Stimulated activated CD8-positive, alpha-beta memory T cell treated with anti-CD3 and anti-CD28 coated beads, Interleukin-7, amount 100 ng/mL, for 1 hour (primary cell): ENCODE measurements around the gene ZBTB44.
"Not testable (repeated sequence)": the region's sequence is repeated elsewhere in the genome, so short reads cannot be mapped to it uniquely, and the experiment has no call there.

Source experiments
- DNase-seq, 2 donors: peaks; one replicate each; pipeline ENCODE4 v3.0.0-alpha.2; 2020; ENCODE audit warnings: low read depth in 2 of 2

The ZBTB44 gene, protein sequence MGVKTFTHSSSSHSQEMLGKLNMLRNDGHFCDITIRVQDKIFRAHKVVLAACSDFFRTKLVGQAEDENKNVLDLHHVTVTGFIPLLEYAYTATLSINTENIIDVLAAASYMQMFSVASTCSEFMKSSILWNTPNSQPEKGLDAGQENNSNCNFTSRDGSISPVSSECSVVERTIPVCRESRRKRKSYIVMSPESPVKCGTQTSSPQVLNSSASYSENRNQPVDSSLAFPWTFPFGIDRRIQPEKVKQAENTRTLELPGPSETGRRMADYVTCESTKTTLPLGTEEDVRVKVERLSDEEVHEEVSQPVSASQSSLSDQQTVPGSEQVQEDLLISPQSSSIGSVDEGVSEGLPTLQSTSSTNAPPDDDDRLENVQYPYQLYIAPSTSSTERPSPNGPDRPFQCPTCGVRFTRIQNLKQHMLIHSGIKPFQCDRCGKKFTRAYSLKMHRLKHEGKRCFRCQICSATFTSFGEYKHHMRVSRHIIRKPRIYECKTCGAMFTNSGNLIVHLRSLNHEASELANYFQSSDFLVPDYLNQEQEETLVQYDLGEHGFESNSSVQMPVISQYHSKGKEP

DNA sequence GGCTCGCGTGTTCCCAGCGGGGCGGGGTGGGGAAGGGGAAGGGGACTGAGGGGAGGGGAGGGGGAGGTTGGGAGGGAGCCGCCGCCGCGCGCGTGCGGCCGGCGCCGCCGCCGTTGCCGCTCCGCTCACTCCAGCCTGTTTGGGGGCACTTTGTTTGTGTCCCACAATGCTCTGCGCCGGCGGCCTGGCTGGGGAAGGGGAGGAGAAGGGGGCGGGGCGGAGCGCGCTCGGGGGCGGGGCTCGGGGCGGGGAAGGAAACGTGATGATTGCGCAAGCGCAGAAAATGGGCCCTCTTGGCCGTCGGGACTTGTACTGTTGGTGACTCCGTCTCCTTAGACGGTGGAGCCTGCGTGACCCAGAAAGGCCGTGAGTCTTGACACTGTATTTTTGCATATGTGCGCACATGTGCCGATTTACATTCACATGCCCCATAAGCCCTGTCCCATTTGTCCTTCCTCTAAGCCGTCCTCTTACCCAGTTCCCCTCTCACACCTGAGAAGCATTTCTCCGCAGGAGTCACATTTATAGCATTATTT, at the start of gene ZBTB44:
Gene ZBTB44, minus strand, starts transcription at position 168 of the 536 bp plus-strand sequence. CDS start 53,044 bp downstream, outside the sequence.
- peak; percentile 81 to 82 for DNase-seq

DNA sequence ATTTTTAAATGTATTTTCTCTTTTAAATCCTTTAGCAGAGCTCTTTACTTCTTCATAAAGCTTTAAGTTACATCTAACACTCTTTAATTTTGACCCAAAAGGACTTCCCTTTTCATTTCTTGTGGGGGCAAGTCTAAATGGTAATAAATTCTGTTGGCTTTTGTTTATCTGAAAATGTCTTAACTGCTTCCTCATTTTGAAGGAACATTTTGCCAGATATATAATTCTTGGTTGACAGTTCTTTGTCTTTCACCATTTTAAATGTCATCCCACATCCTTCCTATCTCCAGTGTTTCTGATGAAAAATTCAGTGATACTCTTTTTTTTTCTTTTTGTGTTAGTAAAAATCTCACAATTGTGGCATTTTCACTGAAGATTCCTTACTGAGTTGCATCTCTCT, 44.7 kb upstream of the ZBTB44 start:
- DNase-seq: no peak

DNA sequence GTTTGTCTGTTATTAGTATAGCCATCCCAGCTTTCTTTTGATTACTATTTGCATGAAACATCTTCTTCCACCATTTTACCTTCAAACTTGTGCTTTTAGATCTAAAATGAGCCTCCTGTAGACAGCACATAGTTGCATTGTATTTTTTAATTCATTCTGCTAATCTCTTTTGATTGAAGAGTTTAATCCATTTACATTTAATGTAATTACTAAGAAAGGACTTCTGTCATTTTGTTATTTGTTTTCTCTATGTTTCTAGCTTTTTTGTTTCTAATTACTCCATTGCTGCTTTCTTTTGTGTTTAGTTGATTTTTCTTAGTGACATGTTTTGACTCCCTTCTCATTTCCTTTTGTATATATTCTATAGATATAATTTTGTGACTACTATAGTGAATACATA, 43.7 kb upstream of the ZBTB44 start:
- no peak for DNase-seq

DNA sequence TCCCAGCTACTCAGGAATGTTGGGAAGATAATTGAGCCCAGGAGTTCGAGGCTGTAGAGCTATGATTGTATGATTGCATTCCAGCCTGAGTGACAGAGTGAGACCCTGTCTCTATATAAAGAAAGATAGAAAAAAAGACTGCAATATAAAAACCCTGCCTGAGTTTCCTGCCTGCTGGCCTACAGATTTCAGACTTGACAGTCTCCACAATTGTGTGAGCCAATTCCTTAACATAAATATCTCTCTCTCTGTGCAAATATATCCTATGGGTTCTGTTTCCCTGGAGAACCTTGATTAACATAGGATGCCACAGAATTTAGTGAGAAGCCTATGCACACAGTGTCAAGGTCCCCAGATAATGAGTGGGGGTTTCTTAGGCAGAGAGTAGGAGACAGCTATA, 32.5 kb upstream of the ZBTB44 start:
- no peak for DNase-seq

DNA sequence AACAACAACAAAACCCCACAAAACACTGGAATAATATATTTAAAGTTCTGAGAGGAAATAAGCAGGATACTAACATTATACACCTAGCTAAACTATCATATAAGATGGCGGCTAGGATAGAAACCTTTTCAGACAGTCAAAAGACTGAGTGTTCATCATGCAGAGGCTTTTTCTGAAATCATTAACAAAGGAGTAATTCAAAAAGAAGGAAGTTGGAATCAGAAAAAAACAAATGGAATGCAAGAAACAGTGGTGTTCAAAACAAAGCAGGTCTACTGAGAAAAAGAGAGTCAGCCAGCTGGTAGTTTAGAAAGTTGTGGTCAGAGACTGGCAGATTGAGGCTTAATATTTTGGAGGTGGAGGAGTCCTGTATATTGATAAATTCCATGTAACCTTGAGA, 30.1 kb upstream of the ZBTB44 start:
- no peak for DNase-seq

DNA sequence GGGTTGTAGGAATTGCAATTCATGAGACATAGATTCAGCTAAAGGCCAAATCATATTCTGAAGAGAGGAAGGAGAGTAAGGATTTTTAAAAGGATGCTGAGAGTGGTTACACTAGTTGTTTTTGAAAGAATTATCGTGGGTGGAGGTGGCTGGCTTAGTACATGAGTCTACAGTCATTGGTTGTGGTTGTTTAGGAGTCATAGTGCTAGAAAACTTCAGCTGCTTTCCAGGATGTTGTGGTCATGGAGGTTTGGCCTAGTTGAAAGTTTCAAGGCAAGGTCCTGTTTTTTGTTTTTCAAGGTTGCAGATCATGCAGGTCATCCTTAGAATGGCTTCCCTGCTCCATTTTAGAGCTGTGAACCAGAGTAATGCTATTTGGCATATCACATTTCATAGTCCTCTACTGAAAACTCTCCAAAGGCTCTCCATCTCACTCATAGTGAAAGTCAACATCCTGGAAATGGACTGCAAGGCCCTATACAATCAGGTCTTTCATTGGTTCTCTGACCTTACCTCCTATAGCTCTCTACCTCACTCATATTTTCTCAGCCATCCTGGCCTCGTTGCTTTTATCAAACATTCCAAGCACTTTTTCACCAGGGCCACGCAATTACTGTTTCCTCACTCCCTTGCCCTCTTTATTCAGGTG, 26.1 kb upstream of the ZBTB44 start:
- DNase-seq: no peak

DNA sequence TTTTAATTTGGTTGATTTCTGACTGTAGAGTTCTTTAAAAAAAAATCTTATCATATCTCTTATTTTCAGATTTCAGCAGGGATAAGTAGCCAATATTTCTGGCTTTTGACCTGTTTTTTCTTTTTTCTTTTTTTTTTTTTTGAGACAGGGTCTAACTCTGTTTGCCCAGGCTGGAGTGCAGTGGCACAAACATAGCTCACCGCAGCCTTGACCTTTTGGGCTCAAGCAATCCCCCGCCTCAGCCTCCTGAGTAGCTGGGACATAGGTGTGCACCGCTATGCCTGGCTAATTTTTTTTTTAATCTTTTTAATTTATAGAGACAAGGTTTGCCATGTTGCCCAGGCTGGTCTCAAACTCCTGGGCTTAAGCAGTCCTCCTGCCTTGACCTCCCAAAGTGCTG, 23.9 kb upstream of the ZBTB44 start:
- no peak for DNase-seq

DNA sequence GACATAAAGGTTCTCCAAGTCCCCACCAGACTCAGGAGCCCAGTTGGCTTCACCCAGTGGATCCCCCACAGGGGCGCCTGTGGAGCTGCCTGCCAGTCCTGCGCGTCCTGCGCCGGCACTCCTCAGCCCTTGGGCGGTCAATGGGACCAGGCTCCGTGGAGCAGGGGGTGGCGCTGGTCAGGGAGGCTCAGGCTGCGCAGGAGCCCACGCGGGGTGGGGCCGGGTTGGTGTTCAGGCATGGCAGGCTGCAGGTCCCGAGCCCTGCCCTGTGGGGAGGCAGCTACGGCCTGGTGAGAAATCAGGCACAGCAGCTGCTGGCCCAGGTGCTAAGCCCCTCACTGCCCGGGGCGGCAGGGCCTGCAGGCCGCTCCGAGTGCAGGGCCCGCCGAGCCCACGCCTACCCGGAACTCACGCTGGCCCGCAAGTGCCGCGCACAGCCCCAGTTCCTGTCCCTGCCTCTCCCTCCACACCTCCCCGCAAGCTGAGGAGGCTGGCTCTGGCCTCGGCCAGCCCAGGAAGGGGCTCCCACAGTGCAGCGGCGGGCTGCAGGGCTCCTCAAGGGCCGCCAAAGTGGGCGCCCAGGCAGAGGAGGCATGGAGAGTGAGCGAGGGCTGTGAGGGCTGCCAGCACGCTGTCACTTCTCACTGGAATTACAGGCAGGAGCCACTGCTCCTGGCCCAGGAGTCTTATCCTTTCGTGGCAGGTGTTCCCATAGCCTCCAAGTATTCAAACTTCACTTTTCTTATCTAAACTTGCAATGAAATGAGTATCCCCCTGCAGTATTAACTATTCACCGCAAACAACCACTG, 22.8 kb upstream of the ZBTB44 start:
- DNase-seq: no peak

DNA sequence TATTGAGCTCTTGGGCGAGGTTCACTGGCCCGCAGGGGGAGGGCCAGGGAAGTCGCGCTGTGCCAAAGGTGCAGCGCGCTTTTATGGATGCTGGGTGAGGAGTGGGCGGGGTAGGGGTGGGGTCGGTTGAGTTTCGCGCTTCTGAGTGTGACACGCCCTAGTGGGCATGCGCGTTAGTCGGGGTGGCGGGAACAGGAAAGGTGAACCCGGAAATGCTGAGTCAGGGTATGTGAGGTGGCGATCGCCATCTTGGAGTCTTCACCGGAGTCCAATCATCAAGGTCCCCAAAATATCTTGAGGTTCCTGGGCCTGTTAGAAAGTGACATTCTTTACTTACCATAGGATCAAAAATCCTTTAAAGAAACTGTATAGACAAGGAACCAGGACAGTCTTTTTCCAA, 16.7 kb upstream of the ZBTB44 start:
- not testable (repeated sequence) for DNase-seq

DNA sequence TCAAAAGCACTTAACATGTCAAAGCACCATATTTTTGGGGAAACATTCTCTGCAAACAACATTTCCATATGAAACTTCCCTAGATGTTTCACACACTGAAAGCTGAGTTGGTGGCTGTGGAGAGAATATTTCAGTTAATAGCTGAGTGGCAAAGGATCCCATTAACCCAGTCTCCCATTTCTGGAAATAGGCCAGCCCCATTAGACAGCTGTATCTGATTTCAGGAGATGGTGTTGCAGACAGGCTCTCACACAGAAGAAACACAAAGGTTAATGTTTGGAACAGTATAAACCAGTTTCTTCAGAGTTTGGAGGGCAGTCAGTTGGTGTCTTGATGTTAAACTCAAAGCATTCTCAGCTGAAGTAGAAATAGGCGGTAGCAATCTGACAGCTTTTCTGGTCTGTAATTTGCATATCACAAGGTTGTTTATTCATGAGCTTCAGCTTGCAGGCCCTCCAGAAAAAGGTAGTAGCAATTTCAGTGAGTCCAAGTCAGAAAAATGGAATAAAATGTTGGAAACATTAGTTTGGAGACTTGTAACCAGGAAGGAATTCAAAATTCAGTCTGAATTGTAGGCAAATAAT, 15.5 kb upstream of the ZBTB44 start:
- no peak for DNase-seq

DNA sequence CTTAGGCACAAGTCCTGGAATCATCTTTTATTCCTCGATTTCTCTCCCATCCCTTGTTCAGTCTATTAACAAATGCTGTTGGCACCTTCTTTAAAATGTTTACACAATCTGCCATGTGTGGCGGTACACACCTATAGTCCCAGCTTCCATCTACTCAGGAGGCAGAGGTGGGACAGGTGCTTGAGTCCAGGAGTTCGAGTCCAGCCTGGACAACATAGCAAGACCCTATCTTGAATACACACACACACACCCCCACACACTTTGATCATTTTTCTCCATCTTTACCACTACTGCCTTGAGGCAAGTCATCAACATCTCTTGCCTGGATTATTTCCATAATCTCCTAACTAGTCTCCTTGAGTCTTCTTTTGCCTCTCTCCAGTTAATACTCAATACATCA, 13.7 kb upstream of the ZBTB44 start:
- no peak for DNase-seq

DNA sequence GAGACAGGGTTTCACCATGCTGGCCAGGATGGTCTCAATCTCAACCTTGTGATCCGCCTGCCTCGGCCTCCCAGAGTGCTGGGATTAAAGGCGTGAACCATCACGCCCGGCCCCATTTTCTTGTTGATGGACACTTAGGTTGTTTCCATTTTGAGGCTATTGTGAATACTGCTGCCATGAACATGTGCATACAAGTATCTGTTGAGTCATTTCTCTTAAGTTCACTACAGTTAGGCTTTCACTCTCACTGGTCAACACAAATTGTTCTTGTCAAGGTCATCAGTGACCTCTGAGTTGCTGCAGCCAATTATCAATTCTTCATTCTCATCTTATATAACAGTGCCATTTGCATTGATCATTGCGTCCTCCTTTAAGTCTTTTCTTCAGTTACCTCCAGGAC, 13.0 kb upstream of the ZBTB44 start:
- DNase-seq: no peak

DNA sequence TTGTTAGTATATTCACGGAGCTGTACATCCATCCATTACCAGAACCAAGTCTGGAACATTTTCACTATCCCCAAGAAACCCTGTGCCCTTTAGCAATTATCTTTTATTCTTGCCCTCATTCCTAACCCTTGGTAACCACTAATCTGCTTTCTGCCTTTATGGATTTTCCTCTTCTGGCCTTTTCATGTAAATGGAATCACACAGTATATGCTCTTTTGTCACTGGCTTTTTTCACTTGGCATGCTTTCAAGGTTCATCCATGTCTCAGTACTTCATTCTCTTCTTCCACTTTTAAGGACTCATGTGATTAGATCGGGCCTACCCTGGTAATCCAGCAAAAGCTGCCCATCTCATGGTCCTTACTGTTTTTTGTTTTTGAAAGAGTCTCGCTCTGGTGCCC, 11.0 kb upstream of the ZBTB44 start:
- no peak for DNase-seq

DNA sequence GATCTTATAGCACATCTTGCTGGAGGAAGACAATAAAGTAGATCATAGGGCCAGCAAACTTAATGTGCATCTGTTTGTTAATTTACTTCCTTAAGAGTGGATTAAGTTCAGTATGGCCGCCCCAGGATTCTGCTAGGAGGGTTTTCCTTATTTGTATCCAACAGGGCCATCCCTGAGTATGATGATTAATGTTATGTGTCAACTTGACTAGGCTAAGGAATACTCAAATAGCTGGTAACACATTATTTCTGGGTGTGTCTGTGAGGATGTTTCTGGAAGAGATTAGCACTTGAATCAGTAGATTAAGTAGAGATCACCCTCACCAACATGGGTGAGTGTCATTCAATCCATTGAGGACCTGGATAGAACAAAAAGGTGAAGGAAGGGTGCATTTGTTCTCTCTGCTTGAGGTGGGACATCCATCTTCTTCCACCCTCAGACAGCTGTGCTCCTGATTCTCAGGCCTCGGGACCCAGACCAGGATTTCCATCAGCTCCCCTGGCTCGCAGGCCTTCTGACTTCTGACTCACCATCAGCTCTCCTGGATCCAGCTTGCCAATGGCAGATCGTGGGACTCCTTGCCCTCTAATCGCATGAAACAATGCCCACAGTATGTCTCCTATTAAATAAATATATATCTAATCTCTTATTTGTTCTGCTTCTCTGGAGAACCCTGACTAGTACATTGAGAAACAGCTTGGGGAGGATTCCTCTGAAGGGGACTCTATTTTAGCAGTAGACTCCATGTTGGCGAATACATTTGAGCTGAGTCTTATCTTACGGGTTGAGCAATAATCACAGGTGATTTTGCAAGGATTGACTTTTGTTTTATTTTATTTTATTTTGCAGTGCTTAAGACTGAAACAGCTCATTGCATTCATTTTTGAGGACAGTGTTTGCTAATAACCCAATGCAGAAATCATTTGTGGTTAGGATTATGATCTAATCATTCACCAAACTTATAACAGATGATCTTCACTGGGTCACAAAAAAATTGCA, 9.0 kb upstream of the ZBTB44 start:
- no peak for DNase-seq

DNA sequence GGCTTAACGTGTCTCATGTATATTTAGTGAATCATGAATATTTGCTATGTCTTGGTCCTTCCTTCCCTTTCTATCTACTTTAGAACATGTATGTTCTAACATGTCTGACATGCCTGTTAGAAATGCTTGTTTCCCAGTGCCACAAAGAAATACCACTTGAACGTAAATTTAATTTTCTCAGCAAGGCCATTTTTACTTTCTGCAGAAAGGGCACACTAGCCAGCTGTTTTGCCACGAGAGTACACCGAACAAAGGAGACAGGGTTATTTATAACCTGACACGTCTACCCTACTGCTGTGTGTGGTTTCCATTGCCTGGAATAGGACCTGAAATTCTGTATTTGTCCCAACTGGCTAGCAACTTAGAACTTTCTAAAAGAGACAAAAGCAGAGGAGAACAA, 7.4 kb upstream of the ZBTB44 start:
- no peak for DNase-seq

DNA sequence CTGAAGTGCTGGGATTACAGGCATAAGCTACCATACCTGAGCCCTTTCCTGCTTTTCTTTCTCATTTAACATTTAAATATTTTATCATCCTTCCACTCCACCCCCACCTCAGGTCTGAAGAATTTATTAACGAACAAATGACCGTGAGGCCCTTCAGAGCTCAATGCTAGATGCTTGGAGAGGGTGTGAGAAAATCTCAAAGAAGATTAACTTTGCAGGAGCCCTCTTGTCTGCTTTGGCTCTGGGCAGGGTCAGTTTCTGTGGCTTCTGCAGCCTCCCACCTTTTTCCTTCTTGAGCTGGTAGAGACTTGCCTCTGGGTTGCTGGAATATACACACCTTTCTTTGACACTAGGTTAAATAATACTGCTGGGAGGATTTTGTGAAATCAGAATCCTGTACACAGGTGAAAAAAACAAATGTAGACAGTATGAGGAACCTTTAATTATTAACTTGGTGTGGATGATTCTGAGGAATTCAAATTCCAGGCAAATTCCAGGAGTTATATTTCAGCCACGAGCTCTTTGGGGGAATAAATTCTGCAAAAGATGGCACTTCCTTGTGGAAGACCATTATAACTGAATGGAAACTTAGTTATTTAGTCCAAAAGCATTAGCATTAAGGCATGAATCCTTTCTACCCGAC, 3.4 kb upstream of the ZBTB44 start:
- DNase-seq: no peak

DNA sequence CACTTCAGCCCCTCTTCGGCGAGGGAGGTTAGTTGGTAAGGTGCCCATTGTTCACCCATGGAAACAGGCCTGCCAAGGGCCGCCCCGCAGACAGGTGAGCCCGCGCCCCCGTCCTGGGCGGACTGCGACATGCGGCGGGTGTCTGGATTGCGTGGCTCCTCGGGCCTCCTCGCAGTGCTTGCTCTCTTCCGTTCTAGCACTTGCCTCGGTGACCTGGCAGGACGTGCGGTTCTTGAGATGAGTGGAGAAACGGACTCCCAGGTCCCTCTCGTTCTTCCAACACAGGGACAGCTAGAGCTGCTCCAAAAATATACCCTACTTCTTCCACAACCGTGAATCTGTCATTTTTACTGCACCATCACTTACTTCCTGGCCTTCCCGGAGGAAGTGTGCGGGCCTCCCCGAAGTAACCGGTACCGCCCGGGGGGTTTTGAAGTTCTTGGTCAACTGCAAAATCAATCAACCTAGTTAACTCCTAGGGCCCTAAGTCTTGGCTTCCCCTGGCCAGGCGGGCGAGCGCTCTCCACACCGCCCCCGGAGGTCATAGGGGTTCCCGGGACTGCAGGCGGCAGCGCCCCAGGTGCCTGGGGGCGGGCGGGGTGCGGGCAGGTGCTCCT, 745 bp upstream of the ZBTB44 start:
- DNase-seq: peak in 1 of 2 donors; percentile 22

DNA sequence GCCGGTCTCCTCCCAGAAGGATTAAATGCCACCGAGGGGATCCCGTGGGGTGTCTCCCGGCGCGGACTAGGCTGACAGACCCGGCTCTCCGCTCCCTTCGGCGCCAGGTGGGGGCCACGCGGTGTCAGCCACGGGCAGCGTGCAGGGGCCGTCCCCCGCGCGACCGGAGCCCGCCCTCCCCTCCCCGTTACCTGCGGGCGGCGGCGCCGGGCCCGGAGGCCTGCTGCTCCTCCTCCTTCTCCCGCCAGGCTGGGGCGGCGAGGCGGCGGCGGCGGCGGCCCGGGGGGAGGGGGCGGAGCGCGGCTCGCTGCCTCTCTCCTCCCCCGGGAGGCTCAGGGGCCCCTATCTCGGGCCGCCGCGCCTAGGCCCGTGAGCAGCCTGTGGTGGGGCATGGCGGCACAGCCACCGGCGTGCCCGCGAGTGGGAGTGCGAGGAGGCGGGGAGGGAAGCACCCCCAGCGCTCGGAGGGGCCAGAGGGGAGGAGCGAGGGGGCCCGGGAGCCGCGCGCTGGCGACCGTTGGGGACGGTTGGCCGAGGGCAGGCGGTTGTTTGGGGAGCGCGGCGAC, 450 bp downstream of the ZBTB44 start:
- DNase-seq: peak; percentile 22 to 29
